Tibial nerve (tissue), 4 donors: Measurements from ENCODE around the gene ARHGAP23. TPM values are rescaled to one million over a fixed set of nuclear protein-coding genes. Genes with fewer than 3 reads are reported as not detected.

Experiments
- DNase-seq, 2 donors: peaks; one replicate each; pipeline ENCODE4 v3.0.0-alpha.2; 2019; ENCODE audit warnings: low spot score in 2 of 2
- H3K27ac ChIP-seq, 4 donors: fragments of 200-600 bp; sonication (generic) in 3 of 4; one replicate each; pipeline ENCODE4 v1.5.1; 2017 to 2019; ENCODE audit warnings: mild to moderate bottlenecking in 1 of 4
- H3K27me3 ChIP-seq, 2 donors: fragments of 200-600 bp; sonication (generic) in 1 of 2; one replicate each; pipeline versions ENCODE4 v1.5.1 to v1.6.0; 2017 to 2019
- H3K36me3 ChIP-seq, 3 donors: fragments of 200-600 bp; sonication (generic); one replicate each; pipeline ENCODE4 v1.5.1; 2018 to 2019
- H3K4me1 ChIP-seq, 4 donors: fragments of 200-600 bp; sonication (generic) in 3 of 4; one replicate each; pipeline ENCODE4 v1.5.1; 2017 to 2019
- H3K4me3 ChIP-seq, 4 donors: fragments of 200-600 bp; sonication (generic) in 3 of 4; one replicate each; pipeline ENCODE4 v1.5.1; 2017 to 2019; ENCODE audit warnings: mild to moderate bottlenecking in 1 of 4, moderate library complexity in 1 of 4
- H3K9me3 ChIP-seq, 4 donors: fragments of 200-600 bp; sonication (generic) in 3 of 4; one replicate each; pipeline ENCODE4 v1.5.1; 2017 to 2019
- EP300 ChIP-seq, 2 donors: sonication (generic); formaldehyde crosslinking; IDR thresholded peaks; one replicate each; pipeline ENCODE4 v1.6.1; 2017; ENCODE audit warnings: antibody characterized with exemption in 2 of 2, mild to moderate bottlenecking in 1 of 2
- POLR2A ChIP-seq, 2 donors: fragments of 450-650 bp; IDR thresholded peaks; one replicate each; pipeline ENCODE4 v1.6.1; 2017; ENCODE audit warnings: antibody characterized with exemption in 2 of 2, mild to moderate bottlenecking in 2 of 2, moderate library complexity in 2 of 2
- WGBS, 2 donors: methylation state at CpG; one replicate each; pipeline ENCODE4 v1.1.5; 2018; 5-methylcytosine and 5-hydroxymethylcytosine counted together
- total RNA-seq, 4 donors: library from RNA; depleted of rRNA; stranded (reverse); fragments of >200 nt; gene quantifications; one replicate each; pipeline ENCODE4 v1.1.0, GENCODE V29; 2016
- TF ChIP-seq, protein P1 (sequence below), 5 experiments: fragments of 200-600 bp in 3 of 5; fragments of 450-650 bp in 2 of 5; sonication (generic) in 3 of 5; IDR thresholded peaks; one replicate each; pipeline ENCODE4 v1.5.1; 2016 to 2019; ENCODE audit warnings: antibody characterized with exemption in 5 of 5, mild to moderate bottlenecking in 3 of 5, moderate library complexity in 2 of 5

ARHGAP23 gene
- total RNA-seq, 4 donors from 2014 or later: 41.0 to 80.7 (median 65.7) TPM

DNA sequence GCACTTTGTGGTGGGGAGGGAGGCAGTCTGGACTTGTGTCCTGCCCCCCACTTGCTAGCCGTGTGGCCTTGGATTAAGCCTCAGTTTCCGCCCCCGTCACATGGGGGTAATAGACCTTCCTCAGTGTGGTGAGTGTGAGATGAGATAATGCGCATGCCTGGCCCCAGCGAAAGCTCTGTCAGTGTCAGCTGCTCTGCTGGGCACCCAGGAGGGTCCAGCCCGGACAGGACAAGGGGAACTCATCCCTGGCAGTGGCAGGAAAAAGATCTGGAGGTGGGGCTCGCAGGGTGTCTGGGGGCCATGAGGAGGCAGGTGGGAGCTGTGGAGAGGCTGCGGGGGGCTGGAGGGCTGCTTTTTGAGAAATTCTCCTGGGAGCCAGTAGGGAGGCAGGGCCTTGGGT, 114.0 kb downstream of the ARHGAP23 start:
- Histone ChIP-seq H3K4me3 (no peak overlapping the region), H3K36me3 (no peaks in the 10 kb centered on the region), H3K4me1 (no peaks in the 10 kb centered on the region), H3K27ac (no peak overlapping the region), H3K27me3 (no peaks in the 10 kb centered on the region), H3K9me3 (no peaks in the 10 kb centered on the region)
- DNase-seq: no peak
- WGBS, 2 donors: 80 to 81% methylated on average over 7 to 8 of the region's 8 CpGs
- TF ChIP-seq EP300 (IDR thresholded peaks at IDR 0.05): no peak
- TF ChIP-seq, protein P1, sequence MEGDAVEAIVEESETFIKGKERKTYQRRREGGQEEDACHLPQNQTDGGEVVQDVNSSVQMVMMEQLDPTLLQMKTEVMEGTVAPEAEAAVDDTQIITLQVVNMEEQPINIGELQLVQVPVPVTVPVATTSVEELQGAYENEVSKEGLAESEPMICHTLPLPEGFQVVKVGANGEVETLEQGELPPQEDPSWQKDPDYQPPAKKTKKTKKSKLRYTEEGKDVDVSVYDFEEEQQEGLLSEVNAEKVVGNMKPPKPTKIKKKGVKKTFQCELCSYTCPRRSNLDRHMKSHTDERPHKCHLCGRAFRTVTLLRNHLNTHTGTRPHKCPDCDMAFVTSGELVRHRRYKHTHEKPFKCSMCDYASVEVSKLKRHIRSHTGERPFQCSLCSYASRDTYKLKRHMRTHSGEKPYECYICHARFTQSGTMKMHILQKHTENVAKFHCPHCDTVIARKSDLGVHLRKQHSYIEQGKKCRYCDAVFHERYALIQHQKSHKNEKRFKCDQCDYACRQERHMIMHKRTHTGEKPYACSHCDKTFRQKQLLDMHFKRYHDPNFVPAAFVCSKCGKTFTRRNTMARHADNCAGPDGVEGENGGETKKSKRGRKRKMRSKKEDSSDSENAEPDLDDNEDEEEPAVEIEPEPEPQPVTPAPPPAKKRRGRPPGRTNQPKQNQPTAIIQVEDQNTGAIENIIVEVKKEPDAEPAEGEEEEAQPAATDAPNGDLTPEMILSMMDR (IDR thresholded peaks at IDR 0.05): no peak
- no peak for TF ChIP-seq POLR2A (IDR thresholded peaks at IDR 0.05)

DNA sequence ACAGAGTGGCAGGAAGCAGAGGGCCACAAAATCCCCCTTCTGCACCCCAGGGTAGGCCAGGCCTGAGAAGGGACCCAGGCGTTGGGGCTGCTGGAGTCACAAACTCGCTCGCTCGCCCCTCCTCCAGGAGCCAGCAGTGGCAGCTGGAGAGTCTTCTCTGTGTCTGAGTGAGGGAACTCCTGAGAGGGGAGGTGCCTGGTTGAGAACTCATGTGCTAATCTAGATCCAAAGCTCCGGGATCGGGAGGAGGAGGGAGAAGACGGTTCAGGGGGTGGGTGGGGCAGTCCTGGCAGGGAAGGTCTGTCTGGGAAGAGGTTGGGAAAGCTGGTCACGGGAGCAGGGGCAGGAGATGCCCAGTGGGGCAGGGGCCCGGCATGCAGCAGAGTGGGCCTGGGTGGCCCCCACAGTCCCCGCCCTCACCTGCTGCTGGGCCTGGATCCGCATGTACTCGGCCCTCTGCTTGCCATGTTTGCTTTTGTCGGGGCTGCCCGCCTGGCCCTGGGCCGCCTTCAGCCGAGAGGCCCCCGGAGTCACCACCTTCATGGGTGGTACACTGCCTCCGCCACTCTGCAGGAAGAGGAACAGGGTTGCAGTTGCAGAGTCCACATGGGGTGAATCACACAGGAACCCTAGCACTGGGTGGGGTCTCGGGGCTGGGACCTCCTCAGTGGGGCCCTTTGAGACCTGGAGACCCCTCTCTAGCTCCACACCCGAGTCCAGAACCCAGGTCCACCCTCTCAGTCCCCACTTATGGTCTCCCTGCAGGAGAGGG, 115.3 kb downstream of the ARHGAP23 start:
- WGBS, 2 donors: 83 to 84% methylated on average over 18 to 20 of the region's 20 CpGs

DNA sequence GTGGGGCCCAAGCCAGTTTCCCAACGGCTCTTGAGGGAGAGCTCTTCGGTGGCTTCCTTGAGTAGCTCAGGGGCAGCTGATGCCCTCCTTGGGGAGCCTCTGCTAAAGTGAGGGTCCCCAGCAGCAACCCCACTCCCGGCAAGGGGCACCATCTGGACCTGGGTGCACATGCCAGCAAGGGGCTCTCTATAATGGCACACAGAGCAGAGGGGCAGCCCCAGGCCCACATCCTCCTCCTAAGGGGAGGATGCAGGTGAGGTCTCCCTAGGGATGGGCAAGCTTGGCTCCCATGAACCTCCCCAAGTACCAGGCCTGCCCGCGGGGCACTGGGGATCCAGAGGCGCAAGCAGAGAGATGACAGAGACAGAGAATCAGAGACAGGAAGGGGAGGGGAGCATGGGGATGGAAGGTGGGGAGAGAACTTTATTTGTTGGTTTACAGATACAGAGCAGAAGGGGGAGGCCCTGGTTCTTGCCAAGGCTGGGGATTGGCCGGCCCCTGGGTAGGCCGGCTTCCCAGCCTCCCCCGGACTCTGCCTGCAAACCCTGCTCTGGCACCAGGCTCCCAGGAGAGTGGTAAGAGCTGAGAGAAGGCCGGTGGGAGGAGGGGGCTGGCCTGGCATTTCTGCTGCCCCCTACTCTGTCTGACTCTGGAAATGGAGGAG, 116.0 kb downstream of the ARHGAP23 start:
- no peak overlapping the region for H3K4me3 ChIP-seq
- TF ChIP-seq POLR2A (IDR thresholded peaks at IDR 0.05): no peak
- TF ChIP-seq EP300 (IDR thresholded peaks at IDR 0.05): no peak
- TF ChIP-seq, protein P1 (IDR thresholded peaks at IDR 0.05): no peak
- no peak overlapping the region for H3K27ac ChIP-seq
- no peak for DNase-seq
- H3K36me3 ChIP-seq: no peaks in the 10 kb centered on the region
- H3K4me1 ChIP-seq: no peaks in the 10 kb centered on the region
- H3K9me3 ChIP-seq: no peaks in the 10 kb centered on the region
- no peaks in the 10 kb centered on the region for H3K27me3 ChIP-seq
- WGBS, 2 donors: 71 to 80% methylated on average over 7 to 10 of the region's 10 CpGs

More for the DNA sequence above, 115.3 kb downstream of the ARHGAP23 start:
- Histone ChIP-seq H3K27me3 (no peaks in the 10 kb centered on the region), H3K9me3 (no peaks in the 10 kb centered on the region), H3K27ac (no peak overlapping the region), H3K4me3 (no peak overlapping the region), H3K36me3 (no peaks in the 10 kb centered on the region), H3K4me1 (no peaks in the 10 kb centered on the region)
- TF ChIP-seq, protein P1 (IDR thresholded peaks at IDR 0.05): no peak
- TF ChIP-seq EP300 (IDR thresholded peaks at IDR 0.05): no peak
- no peak for TF ChIP-seq POLR2A (IDR thresholded peaks at IDR 0.05)
- no peak for DNase-seq

DNA sequence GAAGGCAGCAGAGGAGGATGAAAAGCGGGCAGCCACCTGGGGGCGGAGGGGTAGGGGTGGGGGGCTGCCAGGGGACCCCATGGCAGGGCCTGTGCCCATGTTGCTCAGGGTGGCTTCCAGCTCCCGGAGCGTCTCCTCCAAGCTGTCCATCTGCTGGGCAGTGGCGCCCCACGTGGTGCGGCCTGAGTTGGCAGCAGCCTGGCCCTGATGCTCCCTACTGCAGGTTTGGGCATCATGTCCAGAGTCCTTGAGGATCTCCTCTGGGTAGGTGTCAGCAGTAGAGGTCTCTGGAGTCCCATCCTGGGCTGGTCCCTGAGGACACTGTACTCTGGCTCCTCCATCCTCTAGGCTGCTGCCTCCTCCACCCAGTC, 116.6 kb downstream of the ARHGAP23 start:
- no peaks in the 10 kb centered on the region for H3K36me3 ChIP-seq
- WGBS, 2 donors: 79 to 85% methylated on average over 6 to 7 of the region's 7 CpGs
- no peak overlapping the region for H3K27ac ChIP-seq
- H3K4me3 ChIP-seq: no peak overlapping the region
- H3K9me3 ChIP-seq: no peaks in the 10 kb centered on the region
- H3K4me1 ChIP-seq: no peaks in the 10 kb centered on the region
- no peak for TF ChIP-seq POLR2A (IDR thresholded peaks at IDR 0.05)
- TF ChIP-seq, protein P1 (IDR thresholded peaks at IDR 0.05): no peak
- TF ChIP-seq EP300 (IDR thresholded peaks at IDR 0.05): no peak
- no peaks in the 10 kb centered on the region for H3K27me3 ChIP-seq
- no peak for DNase-seq

DNA sequence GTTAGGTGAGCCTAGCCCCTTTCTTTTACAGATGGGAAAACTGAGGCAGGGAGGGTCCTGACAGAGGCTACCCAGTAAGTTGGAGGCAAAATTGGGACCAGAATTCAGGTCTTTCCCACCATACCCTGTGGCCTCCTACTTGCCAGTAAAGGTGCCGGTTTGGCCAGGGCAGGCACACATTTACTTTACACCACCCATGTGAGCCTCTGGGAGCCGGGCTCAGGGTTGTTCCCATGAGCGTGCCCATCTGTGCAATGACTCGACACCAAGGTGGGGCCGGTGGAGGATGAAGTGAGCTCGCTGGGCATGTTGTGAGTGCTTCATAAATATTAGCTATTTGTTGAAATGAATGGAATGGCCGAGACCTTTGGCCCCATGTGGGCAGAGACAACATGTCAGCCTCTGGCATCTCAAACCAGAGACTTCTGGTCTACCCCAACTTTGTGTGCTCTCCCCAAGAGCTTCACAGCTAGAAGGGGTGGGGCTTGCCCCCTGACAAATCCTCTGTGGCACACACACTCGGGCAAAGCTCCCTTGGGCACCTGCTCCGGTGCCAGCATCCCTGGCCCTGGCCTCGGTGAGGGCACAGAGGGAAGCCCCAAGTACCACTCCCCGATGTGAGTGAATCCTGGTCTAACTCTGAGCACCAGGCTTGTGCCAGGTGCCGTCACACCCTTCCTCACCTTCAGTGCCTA, 117.4 kb downstream of the ARHGAP23 start:
- no peaks in the 10 kb centered on the region for H3K9me3 ChIP-seq
- no peaks in the 10 kb centered on the region for H3K27me3 ChIP-seq
- 80 to 88% methylated on average over 10 to 12 of the region's 12 CpGs for WGBS, 2 donors
- H3K36me3 ChIP-seq: no peaks in the 10 kb centered on the region
- no peak for DNase-seq
- no peak overlapping the region for H3K4me3 ChIP-seq
- H3K4me1 ChIP-seq: no peaks in the 10 kb centered on the region
- no peak overlapping the region for H3K27ac ChIP-seq
- no peak for TF ChIP-seq EP300 (IDR thresholded peaks at IDR 0.05)
- no peak for TF ChIP-seq POLR2A (IDR thresholded peaks at IDR 0.05)
- TF ChIP-seq, protein P1 (IDR thresholded peaks at IDR 0.05): no peak
